C4-2B (cell line): ENCODE results near the gene HOXD12.

Source experiments
- ZFX ChIP-seq: fragments of 450-650 bp; IDR thresholded peaks from 2 replicates; pipeline ENCODE4 v1.6.1; 2017
- TF ChIP-seq, protein P1 (sequence below): fragments of 450-650 bp; conservative IDR thresholded peaks from 2 replicates; pipeline ENCODE4 v1.5.1; 2017; ENCODE audit warnings: mild to moderate bottlenecking

DNA sequence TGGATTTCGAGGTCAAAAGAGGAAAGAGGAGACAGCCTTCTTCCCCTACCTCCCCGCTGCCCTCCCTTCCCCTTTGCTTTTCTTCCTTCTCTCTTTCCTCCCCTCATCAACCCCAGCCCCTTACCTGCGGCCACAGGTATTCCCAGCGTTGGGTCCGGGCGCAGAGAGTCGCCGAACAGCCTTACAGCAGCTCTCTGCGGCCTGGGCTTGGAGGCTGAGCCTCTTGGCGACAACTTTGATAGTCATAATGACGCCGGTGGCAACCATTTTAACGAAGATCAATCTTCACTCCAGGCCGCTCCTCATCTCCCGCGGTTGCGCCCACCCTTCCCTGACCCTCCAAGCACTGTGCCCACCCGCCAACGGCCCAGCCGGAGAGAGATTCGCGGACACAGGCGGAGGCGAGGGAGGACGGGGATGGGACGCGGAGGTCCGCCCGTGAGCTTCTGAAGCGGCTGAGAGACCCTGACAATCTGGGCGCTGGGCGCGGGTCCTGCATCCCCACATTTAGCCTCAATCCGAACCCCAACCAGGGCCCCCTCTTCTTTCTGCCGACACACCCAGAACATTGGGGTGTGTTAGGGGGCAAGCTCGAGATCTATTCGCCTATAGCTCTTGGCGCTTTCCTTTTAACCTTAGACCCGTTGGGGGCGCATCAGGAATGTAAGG lies 14.3 kb upstream of the HOXD12 start:
- TF ChIP-seq, protein P1, sequence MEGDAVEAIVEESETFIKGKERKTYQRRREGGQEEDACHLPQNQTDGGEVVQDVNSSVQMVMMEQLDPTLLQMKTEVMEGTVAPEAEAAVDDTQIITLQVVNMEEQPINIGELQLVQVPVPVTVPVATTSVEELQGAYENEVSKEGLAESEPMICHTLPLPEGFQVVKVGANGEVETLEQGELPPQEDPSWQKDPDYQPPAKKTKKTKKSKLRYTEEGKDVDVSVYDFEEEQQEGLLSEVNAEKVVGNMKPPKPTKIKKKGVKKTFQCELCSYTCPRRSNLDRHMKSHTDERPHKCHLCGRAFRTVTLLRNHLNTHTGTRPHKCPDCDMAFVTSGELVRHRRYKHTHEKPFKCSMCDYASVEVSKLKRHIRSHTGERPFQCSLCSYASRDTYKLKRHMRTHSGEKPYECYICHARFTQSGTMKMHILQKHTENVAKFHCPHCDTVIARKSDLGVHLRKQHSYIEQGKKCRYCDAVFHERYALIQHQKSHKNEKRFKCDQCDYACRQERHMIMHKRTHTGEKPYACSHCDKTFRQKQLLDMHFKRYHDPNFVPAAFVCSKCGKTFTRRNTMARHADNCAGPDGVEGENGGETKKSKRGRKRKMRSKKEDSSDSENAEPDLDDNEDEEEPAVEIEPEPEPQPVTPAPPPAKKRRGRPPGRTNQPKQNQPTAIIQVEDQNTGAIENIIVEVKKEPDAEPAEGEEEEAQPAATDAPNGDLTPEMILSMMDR = no peak
- TF ChIP-seq ZFX = no peak
